Placental pericyte (primary cell): ENCODE data around the gene NDUFA6. TPM values are rescaled to one million over a fixed set of nuclear protein-coding genes. Genes with fewer than 3 reads are reported as not detected.

Experiments used
- small RNA-seq: library from RNA; depleted of rRNA; stranded (forward); fragments of <200 nt; gene quantifications from one replicate; pipeline ENCODE3, GENCODE V24; 2012; ENCODE audit warnings: low replicate concordance
- total RNA-seq: library from RNA; depleted of rRNA; stranded (reverse); fragments of >200 nt; gene quantifications from 2 replicates; pipeline ENCODE4 v1.2.3, GENCODE V29; 2012

Gene NDUFA6
- total RNA-seq, result 34.1 and 45.3 TPM in 2 replicates

DNA sequence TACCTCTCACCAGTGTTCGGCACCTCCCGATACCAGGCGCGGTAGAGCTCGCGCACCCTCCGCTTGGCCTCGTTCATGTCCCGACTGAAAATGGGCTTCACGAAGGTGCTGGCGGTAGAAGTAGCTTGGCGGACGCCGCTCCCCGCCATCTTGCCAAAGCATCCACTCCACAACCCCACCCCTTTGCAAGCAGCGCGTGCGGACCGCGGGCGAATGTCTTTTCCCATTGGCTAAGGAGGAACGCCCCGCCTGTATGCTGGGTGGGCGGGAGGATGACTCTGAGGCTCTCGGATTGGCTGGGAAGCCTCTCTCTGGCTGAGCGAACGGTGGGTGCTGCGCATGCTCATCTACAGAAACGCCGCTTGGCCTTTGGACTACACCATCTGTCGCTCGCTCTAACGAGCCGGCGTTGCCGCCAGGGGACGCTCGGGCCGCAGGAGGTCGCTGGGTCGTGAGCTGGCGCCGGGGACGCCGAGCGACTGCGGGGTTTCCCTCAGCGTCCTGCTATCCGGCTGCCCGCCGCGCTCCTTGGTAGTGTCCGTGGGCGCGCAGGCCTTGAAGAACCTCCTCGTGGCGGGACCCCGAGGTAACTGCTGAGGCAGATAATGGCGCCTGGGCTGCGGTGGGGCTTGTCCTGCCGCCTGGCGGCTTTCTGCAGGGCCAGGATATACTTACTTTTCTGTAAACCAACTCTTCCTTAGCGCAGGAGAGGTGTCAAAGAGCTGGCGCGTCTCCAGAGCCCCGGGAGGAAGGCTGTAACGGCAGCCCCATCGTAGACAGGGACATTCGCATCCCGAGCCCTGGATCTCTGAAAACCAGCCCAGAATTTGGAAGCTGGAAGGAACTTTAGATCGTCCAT lies at the start of gene NDUFA6:
TSS of gene NDUFA6 (minus strand) at position 177 of the 859 bp plus-strand sequence. CDS start at position 149, 28 bp downstream.

GRCh38 chr22:42130639-42131431 lies 40.3 kb upstream of the NDUFA6 start, which contains the start of gene CYP2D6:
Gene CYP2D6 (minus strand): TSS chr22:42130810. CDS start chr22:42130791, 19 bp downstream.

GRCh38 chr22:42079319-42080251 lies 11.0 kb downstream of the NDUFA6 start, which contains the start of gene SMDT1:
Gene SMDT1 (plus strand): TSS chr22:42079700. CDS start chr22:42079769, 69 bp downstream.

DNA sequence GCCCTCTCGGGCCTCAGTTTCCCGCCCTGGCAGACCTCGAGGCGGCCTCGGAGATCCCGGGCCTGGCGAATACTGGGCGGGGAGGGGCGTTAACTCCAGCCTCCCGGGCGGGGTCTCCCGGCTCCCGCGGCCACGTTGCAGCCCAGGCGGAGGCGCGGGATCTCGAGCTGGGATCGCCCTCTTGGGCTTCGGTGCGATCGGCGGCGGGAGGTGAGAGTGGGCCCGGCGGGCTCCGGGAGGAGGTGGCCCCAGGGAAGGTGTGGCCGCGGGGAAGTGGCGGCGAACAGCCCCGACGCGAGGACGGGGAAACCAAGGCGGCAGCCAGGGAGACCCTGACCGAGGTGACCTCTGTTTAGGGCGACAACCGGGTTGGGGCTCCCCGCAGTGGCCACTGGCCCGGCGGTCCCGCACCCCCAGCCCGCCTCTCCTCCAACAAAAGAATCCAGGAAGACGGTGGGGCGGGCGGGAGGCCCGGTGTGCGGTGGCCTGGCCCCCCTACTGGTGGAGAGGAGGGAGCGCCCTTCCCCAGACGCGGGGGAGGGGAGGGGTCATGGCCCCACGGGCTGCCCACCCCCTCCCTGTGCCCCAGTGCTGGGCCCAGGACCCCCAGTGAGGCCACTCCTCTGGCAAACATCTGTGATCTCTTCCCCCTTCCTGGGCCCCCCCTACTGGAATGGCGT lies 16.3 kb downstream of the NDUFA6 start, which contains the start of gene PHETA2:
TSS of gene PHETA2 (plus strand) at position 117 of the 680 bp plus-strand sequence. CDS start 3,046 bp downstream, outside the sequence.

DNA sequence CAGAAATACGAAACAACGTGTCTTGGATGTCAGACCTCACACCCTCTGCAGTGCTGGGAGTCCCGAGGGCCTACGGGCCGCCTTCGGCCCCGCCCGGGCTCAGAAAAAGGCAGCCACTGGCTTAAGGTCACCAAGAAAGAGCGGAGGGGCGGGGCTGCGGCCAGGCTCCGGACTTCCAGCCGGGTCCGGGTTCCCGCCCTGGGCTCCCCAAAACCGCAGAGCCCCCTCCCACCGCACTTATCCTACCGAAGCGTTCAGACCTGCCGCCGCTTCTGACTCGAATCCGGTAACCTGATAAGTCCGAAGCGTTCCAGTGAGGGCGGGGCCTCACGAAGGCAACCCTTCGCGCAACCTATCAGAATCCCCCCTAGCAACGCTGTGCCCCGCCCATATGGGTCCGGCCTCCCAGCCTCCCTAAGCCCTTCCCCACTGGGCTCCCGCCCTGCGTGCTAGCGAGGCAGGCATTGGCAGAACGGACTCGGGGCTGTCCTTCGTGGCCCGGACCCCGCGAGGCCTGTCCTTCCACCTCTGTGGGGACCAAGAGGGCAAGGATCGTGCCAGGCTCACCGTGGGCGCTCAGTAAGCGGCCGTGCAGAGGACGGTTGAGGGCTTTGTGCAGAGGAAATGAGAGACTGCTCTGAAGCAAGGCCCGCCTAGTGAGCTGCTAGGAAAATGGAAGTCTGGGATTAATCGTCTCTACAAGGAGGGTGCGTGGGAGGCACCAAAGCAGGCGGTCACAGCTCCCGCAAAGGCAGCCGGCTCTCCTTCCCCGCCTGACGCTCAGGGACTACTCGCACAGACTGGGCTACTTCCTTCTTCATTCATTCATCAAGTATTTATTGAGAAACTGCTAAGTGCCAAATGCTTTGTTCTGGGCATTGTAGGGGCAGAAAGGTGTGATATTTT lies 19.8 kb downstream of the NDUFA6 start, which contains the start of gene NAGA:
TSS of gene NAGA (minus strand) at position 296 of the 906 bp plus-strand sequence. CDS start 515 bp downstream, outside the sequence.

Small RNA genes within 50 kb of the gene (small RNA-seq; reads per million reads assigned to genes)
- gene SNORD13P1, result not detected

Other genes starting within 250 kb of the NDUFA6 start
- gene SHISA8, start 175.7 kb downstream of the NDUFA6 start, total RNA-seq, result not detected in 2 replicates
- 0.14 and 0.66 TPM in 2 replicates for gene TNFRSF13C, start 164.0 kb downstream of the NDUFA6 start, total RNA-seq
- 2.4 and 21.0 TPM in 2 replicates for gene CENPM, start 143.6 kb downstream of the NDUFA6 start, total RNA-seq
- 0.14 TPM in 1 of 2 replicates, not detected in the other for gene SEPTIN3, start 121.3 kb downstream of the NDUFA6 start, total RNA-seq
- gene WBP2NL, start 92.0 kb downstream of the NDUFA6 start, total RNA-seq, result 0.14 and 0.22 TPM in 2 replicates
- gene NAGA, start 20.0 kb downstream of the NDUFA6 start, total RNA-seq, result 35.2 and 45.8 TPM in 2 replicates
- 14.0 and 17.0 TPM in 2 replicates for gene PHETA2, start 16.5 kb downstream of the NDUFA6 start, total RNA-seq
- gene SMDT1, start 11.1 kb downstream of the NDUFA6 start, total RNA-seq, result 1.6 and 4.8 TPM in 2 replicates
- gene CYP2D6, start 40.0 kb upstream of the NDUFA6 start, total RNA-seq, result 0.14 and 0.44 TPM in 2 replicates
- 35.9 and 39.7 TPM in 2 replicates for gene TCF20, start 179.9 kb upstream of the NDUFA6 start, total RNA-seq